ENCODE data around the gene RBM44. TPM values are rescaled to one million over a fixed set of nuclear protein-coding genes. Genes with fewer than 3 reads are reported as not detected.

RBM44 gene
- total RNA-seq, 2 donors from 2014 or later: 0.45 to 3.2 TPM

DNA sequence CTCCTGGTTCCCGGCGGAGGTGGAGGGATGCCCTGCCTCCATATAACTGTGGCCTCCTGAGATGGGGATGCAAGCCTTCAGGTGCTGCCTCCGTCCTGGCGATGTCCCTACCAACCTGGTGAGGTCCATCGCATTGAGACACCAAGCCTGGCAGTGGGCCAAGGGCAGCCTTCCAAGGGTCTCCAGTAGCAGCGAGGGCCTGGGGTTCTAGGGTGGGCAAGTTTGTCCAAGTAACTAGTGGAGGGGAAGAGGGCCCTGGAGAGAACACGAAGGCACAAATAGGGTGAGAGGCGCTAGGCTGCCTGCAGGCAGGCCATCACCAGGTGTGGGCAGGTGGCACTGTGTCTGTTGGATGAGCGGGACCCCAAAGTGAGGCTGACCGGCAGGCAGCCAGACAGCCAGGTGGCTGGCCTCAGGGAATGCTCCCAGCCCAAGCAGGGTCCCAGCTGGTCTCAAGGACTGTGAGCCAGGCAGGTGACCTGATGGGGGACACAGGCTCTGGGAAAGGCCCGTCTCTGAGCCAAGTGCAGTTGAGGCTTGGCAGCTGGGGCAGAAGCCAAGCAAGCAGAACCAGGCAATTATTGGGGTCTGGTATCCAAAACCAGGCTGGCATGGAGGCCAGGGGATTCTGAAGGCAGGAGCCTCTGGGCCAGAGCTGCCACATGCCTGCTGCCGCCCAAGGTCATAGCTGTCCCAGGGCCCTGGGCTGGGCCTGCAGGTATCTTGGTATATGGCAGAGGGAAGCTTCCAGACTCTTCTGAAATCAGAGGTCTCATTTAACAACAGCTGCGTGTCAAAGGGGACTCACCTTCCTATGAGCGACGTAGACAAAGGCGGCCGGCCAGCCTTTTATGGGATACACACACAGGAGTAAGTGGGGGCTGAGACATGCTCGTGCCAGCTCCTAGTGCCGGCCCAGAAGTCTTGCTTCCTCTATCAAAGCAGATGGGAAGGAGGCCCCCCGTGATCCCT, 84.2 kb downstream of the RBM44 start:
- Mint-ChIP-seq H3K9me3 (no peaks in the 10 kb centered on the region), H3K36me3 (no peaks in the 10 kb centered on the region), H3K27ac (peak overlapping the region in 1 of 2 donors; percentile 6), H3K4me3 (no peak overlapping the region), H3K4me1 (ENCODE audit: low read depth in 2 of 2) (peaks cover 0 to 4% of the 10 kb centered on the region in 2 donors), H3K27me3 (no peaks in the 10 kb centered on the region)
- DNase-seq (ENCODE audit: low spot score): peak; percentile 37
- ATAC-seq: no peak

DNA sequence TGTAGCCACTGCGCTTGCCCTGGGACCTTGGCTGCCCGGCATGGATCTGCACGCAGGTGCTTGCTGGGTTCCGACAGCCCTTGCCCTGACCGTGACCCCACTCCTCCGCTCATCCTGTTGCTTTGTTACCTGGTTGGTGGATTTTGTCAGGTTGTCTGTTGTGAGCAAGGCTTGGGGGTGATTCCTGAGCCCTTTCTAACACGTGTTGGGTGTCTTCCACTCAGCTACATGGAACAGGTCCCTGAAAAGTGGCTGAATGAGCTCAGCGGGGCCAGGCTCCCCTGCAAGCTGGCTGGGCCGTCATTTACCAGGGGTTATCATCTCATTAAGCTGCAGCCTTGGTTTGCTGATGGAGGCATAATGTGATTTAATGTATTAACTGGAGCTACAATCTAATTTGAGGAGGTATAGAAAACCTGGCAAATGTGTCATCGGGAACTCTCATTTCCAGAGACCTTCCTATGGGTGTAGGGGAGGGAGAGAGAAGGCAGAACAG, 85.4 kb downstream of the RBM44 start:
- DNase-seq (ENCODE audit: low spot score) (no peak), ATAC-seq (no peak)
- Mint-ChIP-seq H3K27me3 (no peaks in the 10 kb centered on the region), H3K4me3 (no peak overlapping the region), H3K27ac (no peak overlapping the region), H3K36me3 (no peaks in the 10 kb centered on the region), H3K9me3 (no peaks in the 10 kb centered on the region), H3K4me1 (ENCODE audit: low read depth in 2 of 2) (peaks cover 0 to 5% of the 10 kb centered on the region in 2 donors)

DNA sequence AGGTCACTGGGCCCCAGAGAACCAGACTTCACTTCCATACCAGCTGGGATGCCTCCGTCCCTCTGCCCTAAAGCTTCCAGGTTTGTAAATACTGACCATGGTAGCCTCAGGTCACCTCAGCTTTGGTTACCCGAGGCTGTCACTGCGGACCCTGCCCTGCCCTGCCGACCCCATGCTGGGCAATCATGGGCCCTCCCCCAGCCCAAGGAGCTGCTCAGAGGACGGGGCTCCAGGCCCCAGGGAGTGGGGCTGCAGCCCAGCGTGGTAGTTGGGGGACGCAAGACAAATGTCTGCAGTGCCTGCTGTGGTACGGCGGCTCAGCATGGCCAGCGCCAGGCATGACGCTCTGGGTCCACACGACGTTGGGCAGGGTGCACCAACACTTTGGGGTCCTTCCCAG, 86.1 kb downstream of the RBM44 start:
- H3K4me1 Mint-ChIP-seq (ENCODE audit: low read depth in 2 of 2): peaks cover 0 to 7% of the 10 kb centered on the region in 2 donors
- H3K4me3 Mint-ChIP-seq: no peak overlapping the region
- H3K36me3 Mint-ChIP-seq: no peaks in the 10 kb centered on the region
- ATAC-seq: no peak
- no peak for DNase-seq (ENCODE audit: low spot score)
- no peak overlapping the region for H3K27ac Mint-ChIP-seq
- H3K9me3 Mint-ChIP-seq: no peaks in the 10 kb centered on the region
- no peaks in the 10 kb centered on the region for H3K27me3 Mint-ChIP-seq

DNA sequence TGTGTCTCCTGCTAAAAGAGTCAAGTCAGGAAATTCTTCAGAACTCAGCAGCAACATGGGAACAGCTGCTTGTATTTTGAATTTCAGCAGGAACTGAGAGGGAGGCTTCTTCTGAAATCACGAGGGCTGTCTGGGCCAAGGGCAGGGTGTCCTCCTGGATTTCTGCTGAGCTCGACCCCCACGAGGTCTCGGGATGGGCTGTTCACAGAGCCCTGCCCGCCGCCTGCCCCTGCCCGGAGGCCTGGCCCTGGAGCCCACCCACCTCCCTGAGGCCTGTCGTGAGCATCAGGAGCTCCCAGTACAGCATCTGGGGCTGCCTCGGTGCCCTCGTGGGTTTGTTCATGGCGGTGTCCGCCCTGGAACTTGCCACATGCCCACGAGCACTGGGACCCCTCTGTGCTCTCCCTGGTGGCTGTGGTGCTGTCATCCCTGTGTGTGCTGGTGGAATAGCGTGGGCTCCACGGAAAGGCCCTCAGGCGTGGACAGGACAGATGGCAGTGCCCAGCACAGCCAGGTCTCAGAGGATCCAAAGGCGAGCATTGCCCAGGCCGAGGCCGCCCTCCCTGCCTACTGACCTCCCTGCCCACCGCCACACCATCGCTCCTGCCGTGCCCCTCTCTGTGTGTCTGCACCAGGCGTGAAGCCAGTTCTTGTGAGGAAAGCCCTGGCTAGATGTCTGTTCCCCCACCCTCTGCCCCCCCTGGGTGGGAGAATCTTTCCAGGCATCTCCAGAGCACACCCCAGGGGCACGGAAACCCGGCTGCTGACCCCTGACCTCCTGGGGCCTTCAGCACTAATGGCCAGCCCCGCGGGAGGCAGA, 86.7 kb downstream of the RBM44 start:
- DNase-seq (ENCODE audit: low spot score) (no peak), ATAC-seq (no peak)
- no peaks in the 10 kb centered on the region for H3K36me3 Mint-ChIP-seq
- H3K9me3 Mint-ChIP-seq: no peaks in the 10 kb centered on the region
- no peak overlapping the region for H3K27ac Mint-ChIP-seq
- peaks cover 0 to 7% of the 10 kb centered on the region in 2 donors for H3K4me1 Mint-ChIP-seq (ENCODE audit: low read depth in 2 of 2)
- H3K27me3 Mint-ChIP-seq: no peaks in the 10 kb centered on the region
- no peak overlapping the region for H3K4me3 Mint-ChIP-seq

DNA sequence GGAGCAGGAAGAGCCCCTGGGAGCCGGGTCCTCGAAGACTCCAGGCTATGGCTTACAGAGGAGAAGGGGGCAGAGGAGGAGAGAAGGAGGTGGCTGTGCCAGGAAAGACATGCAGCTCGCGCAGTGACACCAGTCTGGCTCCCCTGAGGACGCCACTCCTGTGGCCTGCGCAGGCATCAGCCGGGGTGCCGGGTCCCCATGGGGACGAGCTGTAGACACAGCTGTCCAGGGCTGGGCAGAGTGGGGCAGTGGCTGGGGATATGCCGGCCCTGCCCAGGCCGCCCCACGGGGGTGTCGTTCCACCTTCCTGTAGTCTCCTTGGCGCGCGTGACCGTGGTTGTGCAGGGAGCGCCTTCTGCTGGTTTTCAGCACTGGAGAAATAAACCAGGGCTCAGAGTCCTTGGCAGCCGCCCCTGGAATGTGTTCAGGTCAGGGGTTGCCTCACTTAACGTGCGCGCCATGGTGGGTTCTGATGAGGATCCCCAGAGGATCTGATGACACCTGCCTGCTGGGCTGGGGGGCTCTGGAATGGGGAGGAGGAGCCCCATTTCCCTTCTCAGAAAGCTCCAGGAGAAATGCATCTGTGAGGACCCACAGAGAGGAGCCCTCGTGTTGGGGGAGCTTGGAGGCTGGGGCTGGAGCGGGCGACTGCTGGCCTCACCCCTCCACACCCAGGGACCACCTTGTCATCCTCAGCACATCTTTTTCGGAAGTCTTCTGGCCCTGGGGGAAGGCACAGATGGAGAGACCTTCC, 87.5 kb downstream of the RBM44 start:
- DNase-seq (ENCODE audit: low spot score) (no peak), ATAC-seq (peak in 1 of 2 donors; percentile 30)
- H3K36me3 Mint-ChIP-seq: no peaks in the 10 kb centered on the region
- H3K4me3 Mint-ChIP-seq: no peak overlapping the region
- H3K27ac Mint-ChIP-seq: no peak overlapping the region
- H3K9me3 Mint-ChIP-seq: no peaks in the 10 kb centered on the region
- H3K27me3 Mint-ChIP-seq: no peaks in the 10 kb centered on the region
- H3K4me1 Mint-ChIP-seq (ENCODE audit: low read depth in 2 of 2): peaks cover 0 to 14% of the 10 kb centered on the region in 2 donors

DNA sequence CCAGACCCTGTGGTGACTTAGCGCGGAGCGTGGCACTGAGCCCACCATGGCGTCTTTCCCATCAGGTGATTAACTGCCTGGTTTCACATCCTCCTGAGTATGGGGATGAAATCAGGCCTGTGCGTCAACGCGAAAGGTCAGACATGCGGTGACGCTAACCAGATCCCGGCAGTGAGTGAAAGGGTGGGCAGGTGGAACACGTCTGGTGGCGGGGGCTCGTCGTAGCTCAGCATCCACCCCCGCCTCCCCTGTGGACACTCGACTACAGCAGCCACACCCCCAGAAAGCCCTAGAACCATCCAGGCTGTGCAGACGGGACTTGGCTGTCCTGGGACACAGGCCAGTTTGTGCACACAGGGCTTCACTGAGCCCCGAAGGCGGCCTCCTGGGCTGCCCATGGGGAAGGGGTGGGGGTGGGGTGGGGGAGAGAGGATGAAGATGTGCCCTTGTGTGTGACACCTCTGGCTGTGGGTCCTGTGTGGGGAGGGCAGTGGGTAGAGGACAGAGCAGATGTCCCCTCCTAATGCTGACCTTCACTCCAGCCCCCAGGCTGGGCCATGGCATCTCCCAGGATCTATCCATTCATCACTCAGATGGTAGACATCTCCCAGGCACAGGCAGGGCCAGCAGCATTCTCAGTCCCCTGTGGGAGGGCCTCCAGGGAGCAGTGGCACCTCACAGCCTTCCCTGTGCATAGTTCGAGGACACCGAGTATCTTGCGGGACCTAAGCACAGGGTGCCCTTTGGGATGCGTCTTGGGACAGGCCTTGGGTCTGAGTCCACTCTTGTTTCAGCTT, 88.3 kb downstream of the RBM44 start:
- no peak for DNase-seq (ENCODE audit: low spot score)
- H3K27me3 Mint-ChIP-seq: no peaks in the 10 kb centered on the region
- H3K4me1 Mint-ChIP-seq (ENCODE audit: low read depth in 2 of 2): peaks cover 0 to 15% of the 10 kb centered on the region in 2 donors
- no peak overlapping the region for H3K27ac Mint-ChIP-seq
- no peak for ATAC-seq
- no peak overlapping the region for H3K4me3 Mint-ChIP-seq
- no peaks in the 10 kb centered on the region for H3K9me3 Mint-ChIP-seq
- no peaks in the 10 kb centered on the region for H3K36me3 Mint-ChIP-seq

- ATAC-seq (no peak), DNase-seq (ENCODE audit: low spot score) (no peak)
- H3K9me3 Mint-ChIP-seq: no peaks in the 10 kb centered on the region
- no peaks in the 10 kb centered on the region for H3K36me3 Mint-ChIP-seq
- H3K27me3 Mint-ChIP-seq: no peaks in the 10 kb centered on the region
- H3K27ac Mint-ChIP-seq: no peak overlapping the region
- H3K4me3 Mint-ChIP-seq: no peak overlapping the region
- peaks cover 10 to 23% of the 10 kb centered on the region in 2 donors for H3K4me1 Mint-ChIP-seq (ENCODE audit: low read depth in 2 of 2)
These were observed 89.8 kb downstream of the RBM44 start for GRCh38 chr2:237888389-237888788.

- no peaks in the 10 kb centered on the region for H3K27me3 Mint-ChIP-seq
- H3K36me3 Mint-ChIP-seq: no peaks in the 10 kb centered on the region
- no peaks in the 10 kb centered on the region for H3K9me3 Mint-ChIP-seq
- H3K4me1 Mint-ChIP-seq (ENCODE audit: low read depth in 2 of 2): peaks cover 13 to 24% of the 10 kb centered on the region in 2 donors
- ATAC-seq (no peak), DNase-seq (ENCODE audit: low spot score) (no peak)
- no peak overlapping the region for H3K27ac Mint-ChIP-seq
- H3K4me3 Mint-ChIP-seq: no peak overlapping the region
These were observed 90.4 kb downstream of the RBM44 start for GRCh38 chr2:237889016-237889415.

DNA sequence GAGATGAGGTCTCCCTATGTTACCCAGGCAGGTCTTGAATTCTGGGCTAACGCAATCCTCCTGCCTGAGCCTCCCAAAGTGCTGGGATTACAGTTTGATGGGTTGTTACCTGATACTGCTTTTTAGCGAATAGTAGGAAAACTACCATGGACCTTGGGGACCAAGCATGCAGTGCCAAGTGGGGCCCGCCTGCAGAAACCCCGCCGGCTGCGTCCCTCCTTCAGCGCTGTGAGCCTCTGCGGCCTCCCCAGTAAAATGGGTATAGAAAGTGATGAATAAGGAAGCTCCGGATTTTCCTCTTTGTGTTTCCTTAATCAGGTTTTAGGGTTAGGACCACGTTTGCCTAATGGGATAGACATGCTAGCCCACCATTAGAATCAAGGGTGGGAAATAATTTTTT, 91.2 kb downstream of the RBM44 start:
- Mint-ChIP-seq H3K27ac (peak overlapping the region in 1 of 2 donors; percentile 82), H3K9me3 (no peaks in the 10 kb centered on the region), H3K4me1 (ENCODE audit: low read depth in 2 of 2) (peaks cover 13 to 24% of the 10 kb centered on the region in 2 donors), H3K27me3 (no peaks in the 10 kb centered on the region), H3K4me3 (no peak overlapping the region), H3K36me3 (no peaks in the 10 kb centered on the region)
- no peak for ATAC-seq
- DNase-seq (ENCODE audit: low spot score): no peak

Other genes starting within 250 kb of the RBM44 start
- not detected for gene PRLH, start 232.2 kb upstream of the RBM44 start, total RNA-seq
- gene RAB17, start 208.0 kb upstream of the RBM44 start, total RNA-seq: not detected
- gene LRRFIP1, start 171.2 kb upstream of the RBM44 start, total RNA-seq: 100 to 1,000 TPM; 125 to 203 TPM
- 1 to 10 TPM; 1.5 to 7.4 TPM for gene RAMP1, start 60.8 kb downstream of the RBM44 start, total RNA-seq
- 10 to 100 TPM; 51.3 to 78.0 TPM for gene UBE2F, start 168.2 kb downstream of the RBM44 start, total RNA-seq